Measurements from ENCODE around the gene SAA4.
A peak's percentile ranks its signal among the peaks of the same experiment; 100 is the strongest.
"Not testable (repeated sequence)": the region's sequence is repeated elsewhere in the genome, so short reads cannot be mapped to it uniquely, and the experiment has no call there.

Gene SAA4

GRCh38 chr11:18246379-18247190, 10.0 kb upstream of the SAA4 start:
- not testable (repeated sequence) for DNase-seq

GRCh38 chr11:18245396-18245795, 8.8 kb upstream of the SAA4 start:
- no peak for DNase-seq

GRCh38 chr11:18243783-18244362, 7.3 kb upstream of the SAA4 start:
- peak; percentile 26 to 76 (median 69) for DNase-seq

GRCh38 chr11:18239655-18240054, 3.1 kb upstream of the SAA4 start:
- DNase-seq = no peak

- peak in 1 of 3 experiments; percentile 52 for DNase-seq
Measured at GRCh38 chr11:18235394-18236334, 938 bp downstream of the SAA4 start.

- DNase-seq = no peak
Measured at GRCh38 chr11:18233912-18234311, 2.7 kb downstream of the SAA4 start.

- no peak for DNase-seq
Measured at GRCh38 chr11:18230859-18231258, 5.7 kb downstream of the SAA4 start.

- DNase-seq = no peak
Measured at GRCh38 chr11:18229501-18229900, 7.1 kb downstream of the SAA4 start.

GRCh38 chr11:18225913-18226312, 10.7 kb downstream of the SAA4 start:
- no peak for DNase-seq

- DNase-seq = no peak
Measured at GRCh38 chr11:18223591-18224387, 12.8 kb downstream of the SAA4 start.

- no peak for DNase-seq
Measured at GRCh38 chr11:18222814-18223421, 13.7 kb downstream of the SAA4 start.

GRCh38 chr11:18221274-18221876, 15.2 kb downstream of the SAA4 start:
- no peak for DNase-seq

GRCh38 chr11:18209058-18209457, 27.5 kb downstream of the SAA4 start:
- no peak for DNase-seq

GRCh38 chr11:18204771-18205170, 31.8 kb downstream of the SAA4 start:
- no peak for DNase-seq

GRCh38 chr11:18204220-18204619, 32.4 kb downstream of the SAA4 start:
- no peak for DNase-seq

GRCh38 chr11:18203723-18204122, 32.9 kb downstream of the SAA4 start:
- peak in 1 of 3 experiments; percentile 12 for DNase-seq

- DNase-seq = not testable (repeated sequence)
Measured at GRCh38 chr11:18197738-18198137, 38.9 kb downstream of the SAA4 start.

GRCh38 chr11:18196532-18196931, 40.1 kb downstream of the SAA4 start:
- no peak for DNase-seq

GRCh38 chr11:18193010-18193409, 43.6 kb downstream of the SAA4 start:
- DNase-seq = peak in 2 of 3 experiments; percentile 8 to 35

GRCh38 chr11:18191376-18191775, 45.2 kb downstream of the SAA4 start:
- DNase-seq = no peak

- not testable (repeated sequence) for DNase-seq
Measured at GRCh38 chr11:18189476-18190245, 46.9 kb downstream of the SAA4 start.
